CD4-positive, alpha-beta T cell treated with Interleukin-6 for 4 hours (primary cell): ENCODE results near the gene TMX2.
A peak's percentile ranks its signal among the peaks of the same experiment; 100 is the strongest.
"Not testable (repeated sequence)": the region's sequence is repeated elsewhere in the genome, so short reads cannot be mapped to it uniquely, and the experiment has no call there.

Experiments used
- DNase-seq: peaks from one replicate; pipeline ENCODE4 v3.0.0-alpha.2; 2020; ENCODE audit warnings: mixed read lengths

TMX2 gene

GRCh38 chr11:57716726-57717125 is 4.3 kb downstream of the TMX2 start:
- not testable (repeated sequence) for DNase-seq

- no peak for DNase-seq
Observed at GRCh38 chr11:57727185-57727584, 14.8 kb downstream of the TMX2 start.

- no peak for DNase-seq
Observed at GRCh38 chr11:57728829-57729228, 16.4 kb downstream of the TMX2 start.

GRCh38 chr11:57729479-57729878 is 17.1 kb downstream of the TMX2 start:
- no peak for DNase-seq

GRCh38 chr11:57732661-57733060 is 20.3 kb downstream of the TMX2 start:
- DNase-seq: no peak

- no peak for DNase-seq
Observed at GRCh38 chr11:57735619-57736298, 23.4 kb downstream of the TMX2 start.

GRCh38 chr11:57741132-57742086 is 29.0 kb downstream of the TMX2 start, which contains the start of gene SELENOH:
Gene SELENOH (plus strand): TSS chr11:57741491. CDS start chr11:57741596, 105 bp downstream.
- DNase-seq: peak; percentile 92

GRCh38 chr11:57742087-57742452 is 29.7 kb downstream of the TMX2 start:
- DNase-seq: no peak

- DNase-seq: no peak
Observed at GRCh38 chr11:57744357-57744756, 32.0 kb downstream of the TMX2 start.

GRCh38 chr11:57745206-57745605 is 32.8 kb downstream of the TMX2 start:
- no peak for DNase-seq

GRCh38 chr11:57746920-57747319 is 34.5 kb downstream of the TMX2 start:
- no peak for DNase-seq

- no peak for DNase-seq
Observed at GRCh38 chr11:57751176-57751575, 38.8 kb downstream of the TMX2 start.

GRCh38 chr11:57751676-57752253 is 39.4 kb downstream of the TMX2 start, which contains the start of gene BTBD18:
Gene BTBD18 (minus strand): TSS chr11:57751819. CDS start chr11:57751188, 631 bp downstream.
- peak; percentile 9 for DNase-seq

- DNase-seq: no peak
Observed at GRCh38 chr11:57752954-57753353, 40.6 kb downstream of the TMX2 start.

- no peak for DNase-seq
Observed at GRCh38 chr11:57758174-57758573, 45.8 kb downstream of the TMX2 start.

GRCh38 chr11:57761301-57762234 is 49.2 kb downstream of the TMX2 start, which contains the start of gene CTNND1:
Gene CTNND1 (plus strand): TSS chr11:57761802. CDS start chr11:57791479, 29,677 bp downstream.
- no peak for DNase-seq

GRCh38 chr11:57762235-57762861 is 50.0 kb downstream of the TMX2 start:
- DNase-seq: no peak

- DNase-seq: no peak
Observed at GRCh38 chr11:57763568-57763967, 51.2 kb downstream of the TMX2 start.

- DNase-seq: no peak
Observed at GRCh38 chr11:57764021-57764420, 51.6 kb downstream of the TMX2 start.

GRCh38 chr11:57764566-57764965 is 52.2 kb downstream of the TMX2 start:
- DNase-seq: no peak

GRCh38 chr11:57764972-57765371 is 52.6 kb downstream of the TMX2 start:
- DNase-seq: no peak

- no peak for DNase-seq
Observed at GRCh38 chr11:57770793-57771192, 58.4 kb downstream of the TMX2 start.
